Fibroblast of skin of back (primary cell): ENCODE measurements around the gene LACTBL1.

Experiments used
- DNase-seq: peaks from one replicate; pipeline ENCODE4 v3.0.0-alpha.2; 2013

The LACTBL1 gene

DNA sequence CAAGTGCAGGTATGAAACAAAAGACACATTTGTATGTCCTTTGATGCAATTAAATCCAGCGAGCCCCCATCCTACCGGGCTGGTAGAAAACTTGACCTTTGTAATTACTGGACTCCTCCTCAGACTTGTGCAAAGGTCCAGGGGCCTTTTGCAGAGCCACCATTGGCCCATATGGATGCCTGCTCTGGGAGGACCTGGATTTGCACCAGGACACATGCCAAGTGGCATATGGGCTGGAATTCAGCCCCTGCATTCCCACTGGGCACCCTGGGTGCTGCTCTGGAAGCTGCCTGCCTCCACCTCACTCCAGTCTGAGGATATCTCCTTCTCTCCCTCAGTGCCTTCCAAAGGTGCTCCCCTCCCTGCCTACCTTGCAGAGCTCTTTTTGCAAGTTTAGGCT, 36.0 kb downstream of the LACTBL1 start:
- DNase-seq = no peak

DNA sequence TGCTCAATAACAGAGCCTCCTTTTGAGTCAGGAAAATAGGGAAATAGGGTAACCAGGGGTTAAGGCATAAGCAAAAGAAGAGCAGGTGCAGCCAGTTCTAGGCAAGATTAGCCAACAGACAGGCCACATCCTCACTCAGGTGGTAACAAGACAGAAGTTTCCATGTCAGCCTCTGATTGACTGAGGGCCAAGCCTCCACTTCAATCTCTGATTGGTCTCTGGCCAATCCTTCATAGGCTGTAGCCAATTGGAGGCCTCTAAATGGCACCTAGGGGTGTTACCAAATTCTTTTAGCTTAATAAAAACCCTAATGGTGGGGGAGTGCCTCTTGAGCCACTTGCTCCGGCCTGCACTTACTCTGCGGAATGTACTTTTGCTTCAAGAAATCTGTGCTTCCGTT, 37.2 kb downstream of the LACTBL1 start:
- no peak for DNase-seq

DNA sequence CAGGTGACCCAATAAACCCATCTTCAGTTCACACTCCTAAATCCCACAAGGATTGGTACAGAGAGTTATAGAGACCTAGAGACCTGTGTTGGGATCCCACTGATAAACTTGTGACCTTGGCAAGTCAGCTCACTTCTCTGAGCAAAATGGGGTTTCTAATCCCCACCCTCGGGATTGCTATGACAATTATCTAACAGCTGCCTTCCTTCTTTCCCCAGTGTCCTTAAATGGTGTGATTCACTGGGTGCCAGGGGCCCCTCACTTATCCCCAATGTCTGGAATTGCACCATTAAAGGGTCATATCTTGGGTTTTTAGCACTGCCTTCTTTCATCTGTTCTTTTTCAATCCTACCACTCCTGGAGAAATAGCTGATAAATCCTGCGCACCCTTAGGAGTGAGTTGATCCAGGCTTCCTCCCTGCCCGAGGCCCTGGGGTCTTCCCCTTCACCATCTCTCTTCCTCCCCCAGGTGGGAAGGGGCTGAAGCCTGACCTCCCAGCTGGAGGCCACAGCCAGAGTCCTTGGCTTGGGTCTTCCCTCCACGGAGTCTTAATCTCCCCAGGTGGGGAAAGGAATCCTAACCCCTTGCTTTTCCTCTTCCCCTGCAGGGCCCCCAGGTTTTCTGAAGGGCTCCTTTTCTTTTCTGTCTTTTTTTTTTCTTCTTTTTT, 39.7 kb downstream of the LACTBL1 start:
- no peak for DNase-seq

DNA sequence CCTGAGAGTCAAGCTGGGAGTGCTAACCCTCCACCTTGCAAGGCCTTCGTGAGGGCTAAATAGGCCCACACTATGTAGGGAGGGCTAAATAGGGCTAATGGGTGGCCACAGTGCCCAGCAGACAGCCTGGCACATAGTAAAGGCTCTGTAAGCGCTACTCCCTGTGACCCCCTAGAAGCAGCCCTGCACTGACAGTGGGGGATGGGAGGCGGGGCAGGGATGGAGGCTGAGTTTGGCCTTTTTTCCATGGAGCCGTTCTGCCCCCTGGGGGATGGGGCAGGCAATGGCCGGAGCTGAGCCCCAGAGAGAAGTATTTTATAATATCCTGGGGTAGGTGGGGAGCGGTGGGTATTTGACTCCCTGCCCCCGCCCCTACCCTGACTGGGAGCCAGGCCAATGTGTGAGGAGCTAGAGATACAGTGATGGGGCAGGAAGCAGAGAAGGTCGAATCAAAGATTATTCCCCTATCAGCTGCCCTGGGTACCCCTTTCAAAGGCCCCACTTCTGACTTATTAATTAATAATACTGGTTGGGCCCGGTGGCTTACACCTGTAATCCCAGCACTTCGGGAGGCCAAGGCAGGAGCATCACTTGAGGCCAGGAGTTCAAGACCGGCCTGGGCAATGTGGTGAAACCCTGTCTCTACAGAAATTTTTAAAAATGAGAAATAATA, 42.3 kb downstream of the LACTBL1 start:
- peak; percentile 47 for DNase-seq

DNA sequence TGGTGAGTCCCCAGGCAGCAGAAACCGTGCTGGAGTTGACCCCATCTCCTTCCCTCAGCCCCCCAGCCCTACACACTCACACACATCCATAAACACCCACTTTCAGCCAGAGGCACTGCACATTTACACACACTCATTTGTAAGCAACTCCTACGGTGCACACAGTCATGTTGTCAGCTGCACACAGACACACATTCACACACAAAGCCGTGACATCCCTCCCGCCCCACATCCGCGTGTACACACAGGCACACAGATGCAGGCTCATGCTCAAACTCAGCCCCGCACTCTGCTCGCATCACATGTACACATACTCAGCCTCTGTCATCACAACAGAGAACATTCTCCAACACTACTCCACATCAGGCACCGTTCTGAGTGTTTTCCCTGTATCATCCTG, 47.6 kb downstream of the LACTBL1 start:
- no peak for DNase-seq

DNA sequence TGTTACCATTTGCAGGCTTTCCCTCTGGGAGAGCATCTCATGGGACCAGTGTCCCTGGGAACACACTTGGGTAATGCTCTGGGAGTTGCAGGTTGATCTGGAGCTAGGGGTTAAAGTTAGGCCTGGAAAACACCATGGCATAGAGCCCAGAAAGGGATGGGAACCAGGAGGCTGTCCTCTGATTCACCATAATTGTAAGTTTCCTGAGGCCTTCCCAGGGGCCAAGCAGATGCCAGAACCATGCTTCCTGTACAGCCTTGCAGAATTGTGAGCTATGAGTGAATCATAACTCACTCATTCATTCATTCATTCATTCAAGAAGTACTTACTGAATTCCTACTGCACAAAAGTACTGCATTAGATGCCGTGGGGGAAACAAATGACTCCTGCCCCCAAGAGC, 50.0 kb downstream of the LACTBL1 start:
- peak; percentile 15 for DNase-seq

DNA sequence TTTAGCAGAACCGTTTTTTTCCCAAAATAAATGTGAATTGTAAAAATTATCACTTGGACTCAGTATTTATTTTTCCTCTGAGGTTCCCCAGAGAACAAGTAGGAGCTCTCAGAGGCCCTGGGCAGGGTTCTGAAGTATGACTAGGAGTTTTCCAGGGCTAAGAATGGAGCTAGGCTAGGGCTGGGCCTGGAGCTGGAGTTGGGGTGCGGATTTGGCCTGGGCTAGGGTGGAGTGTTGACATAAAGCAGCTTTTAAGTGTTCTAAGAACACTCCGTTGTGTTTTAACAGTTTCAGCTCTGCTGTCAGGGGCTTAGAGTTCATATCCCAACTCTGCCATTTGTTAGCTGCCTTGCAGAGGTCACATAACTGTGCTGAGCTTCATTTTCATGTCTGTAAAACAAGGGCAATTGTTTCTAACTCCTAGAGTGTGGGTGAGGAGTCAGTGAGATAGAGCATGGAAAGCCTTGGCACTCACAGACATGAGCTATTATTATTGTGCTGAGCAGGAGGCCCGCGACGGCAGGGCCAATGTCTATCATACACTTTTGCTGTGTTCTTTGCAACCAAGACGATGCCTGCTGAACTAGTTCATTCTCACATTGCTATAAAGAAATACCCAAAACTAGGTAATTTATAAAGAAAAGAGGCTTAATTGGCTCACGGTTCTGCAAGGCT, 51.1 kb downstream of the LACTBL1 start:
- DNase-seq = no peak

DNA sequence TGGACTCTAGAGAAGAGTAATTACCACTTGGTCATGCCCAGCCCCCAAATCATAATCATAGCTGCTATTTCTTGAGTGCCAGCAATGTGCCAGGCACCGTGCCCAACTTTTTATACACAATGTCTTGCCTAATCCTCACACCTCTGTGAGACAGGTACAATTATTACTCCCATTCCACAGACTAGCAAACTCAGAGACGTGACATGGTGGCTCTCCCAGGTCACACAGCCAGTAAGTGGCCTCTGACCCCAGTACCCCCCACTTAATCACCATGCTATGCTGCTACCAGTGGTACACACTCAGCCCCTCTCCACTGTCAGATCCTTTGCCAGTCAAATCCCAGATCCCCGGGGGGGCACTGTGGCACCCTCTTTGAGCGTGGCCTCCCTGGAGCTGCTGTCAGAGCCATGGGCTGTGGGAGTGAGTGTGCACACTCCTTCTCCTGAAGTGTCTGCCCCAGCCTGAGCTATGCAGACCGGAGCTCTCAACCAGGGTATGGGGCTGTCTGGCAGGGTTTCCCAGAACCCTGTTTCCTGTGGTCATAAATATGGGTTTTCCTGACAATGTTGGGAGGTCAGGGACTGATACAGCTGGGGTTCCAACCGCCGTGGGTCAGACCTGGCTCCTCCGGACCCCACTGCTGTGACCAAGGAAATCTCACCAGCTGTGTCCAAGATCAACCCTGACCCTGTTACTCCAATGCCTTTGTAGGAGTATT, 51.8 kb downstream of the LACTBL1 start:
- no peak for DNase-seq

DNA sequence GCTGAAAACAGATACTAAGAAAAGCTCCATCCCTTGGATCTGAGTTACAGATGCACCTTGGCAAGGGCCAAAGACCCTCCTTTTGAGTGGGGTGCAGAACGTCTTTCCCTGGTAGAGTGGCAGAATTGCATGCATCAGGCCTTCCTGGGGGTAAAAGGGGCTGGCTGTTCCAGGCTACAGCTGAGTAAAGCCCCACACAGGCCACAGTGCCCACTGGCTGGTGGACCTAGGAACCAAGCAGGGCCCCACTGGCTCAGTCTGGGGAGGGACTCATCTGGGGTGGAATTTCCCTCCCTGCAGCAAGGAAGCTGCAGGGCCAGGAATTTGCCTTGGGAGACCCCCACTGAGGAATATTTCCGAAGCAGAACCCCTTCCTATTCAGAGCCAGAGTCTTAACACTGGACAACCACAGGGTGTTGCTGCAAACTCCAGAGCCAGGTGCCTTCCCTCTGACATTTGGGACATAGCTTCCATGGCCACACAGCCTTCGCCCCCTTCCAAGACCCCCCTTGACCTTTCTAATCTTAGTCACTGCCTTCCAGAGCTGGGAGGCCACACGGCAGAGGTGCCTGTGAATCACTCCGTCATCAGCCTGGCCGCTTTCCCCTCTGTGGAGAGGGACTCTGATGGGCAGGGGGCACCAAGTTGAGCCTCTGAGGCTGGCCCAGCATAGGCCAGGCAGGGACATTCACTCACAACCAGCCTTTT, 52.5 kb downstream of the LACTBL1 start:
- no peak for DNase-seq

DNA sequence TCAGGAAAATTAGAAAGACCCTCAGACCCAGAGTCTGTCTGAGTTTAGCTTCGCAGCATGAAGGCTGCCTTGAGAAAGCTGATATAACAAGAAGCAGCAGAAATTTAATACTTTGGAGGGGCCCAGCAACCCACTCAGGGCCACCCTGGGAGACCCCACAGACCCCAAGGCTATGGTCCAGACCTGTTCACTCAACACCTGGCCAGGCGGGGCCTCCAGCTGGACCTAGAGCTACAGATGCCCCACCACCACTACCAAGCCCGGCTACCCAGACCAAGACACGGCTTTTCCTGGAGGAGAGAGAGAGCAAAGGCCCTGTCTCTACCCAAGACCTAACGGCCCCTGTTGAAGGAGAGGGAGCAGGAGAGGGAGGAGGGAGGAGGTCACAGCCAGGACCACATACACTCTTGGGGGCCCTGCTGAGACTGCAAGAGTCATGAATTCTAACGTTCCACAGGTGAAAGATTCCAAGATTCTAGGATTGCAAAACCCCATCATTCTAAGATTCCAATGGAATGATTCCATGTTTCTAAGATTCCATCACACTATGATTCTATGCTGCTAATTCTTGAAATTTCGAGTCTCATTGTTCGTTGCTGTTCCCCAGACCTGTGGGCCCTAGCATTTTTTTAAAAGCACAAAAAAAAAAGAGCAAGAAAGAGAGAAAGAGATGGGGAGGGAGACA, 53.2 kb downstream of the LACTBL1 start:
- DNase-seq = no peak

DNA sequence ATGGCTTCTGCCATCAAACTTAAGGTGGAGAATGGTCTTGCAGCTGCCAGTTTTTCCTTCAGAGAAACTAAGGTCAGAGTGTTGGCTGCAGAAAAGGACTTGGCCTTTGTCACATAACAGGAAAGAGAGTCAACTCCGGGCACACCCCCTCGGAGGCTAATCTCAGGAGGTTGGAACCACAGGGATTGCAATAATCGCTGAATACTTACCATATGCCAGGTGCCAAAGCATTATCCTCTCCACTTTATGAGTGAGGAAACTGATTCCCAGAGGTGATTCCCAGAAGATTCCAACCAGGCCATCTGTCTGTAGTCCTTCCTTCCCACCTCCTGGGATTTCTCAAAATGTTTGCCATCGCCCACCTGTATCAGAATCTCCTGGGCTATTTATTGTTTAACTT, 54.0 kb downstream of the LACTBL1 start:
- no peak for DNase-seq

DNA sequence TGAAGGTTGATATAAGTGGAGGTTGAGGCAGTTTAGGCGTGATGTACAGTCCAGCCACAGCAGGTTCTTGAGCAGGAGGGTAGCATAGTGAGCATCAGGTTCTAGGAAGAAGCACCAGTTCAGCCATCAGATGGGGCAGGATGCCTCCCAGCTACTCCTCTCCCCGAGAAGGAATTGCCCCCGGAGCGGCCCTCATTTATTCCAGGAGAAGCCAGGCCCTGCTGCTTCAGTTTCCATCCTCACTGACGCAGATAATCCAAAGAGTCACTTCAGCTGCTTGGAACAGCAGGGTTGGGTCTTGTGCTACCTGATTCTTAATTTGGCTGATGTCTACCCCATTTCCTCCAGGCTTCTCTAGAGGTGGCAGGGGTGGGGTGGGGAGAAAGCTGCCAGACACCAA, 54.7 kb downstream of the LACTBL1 start:
- DNase-seq = no peak

DNA sequence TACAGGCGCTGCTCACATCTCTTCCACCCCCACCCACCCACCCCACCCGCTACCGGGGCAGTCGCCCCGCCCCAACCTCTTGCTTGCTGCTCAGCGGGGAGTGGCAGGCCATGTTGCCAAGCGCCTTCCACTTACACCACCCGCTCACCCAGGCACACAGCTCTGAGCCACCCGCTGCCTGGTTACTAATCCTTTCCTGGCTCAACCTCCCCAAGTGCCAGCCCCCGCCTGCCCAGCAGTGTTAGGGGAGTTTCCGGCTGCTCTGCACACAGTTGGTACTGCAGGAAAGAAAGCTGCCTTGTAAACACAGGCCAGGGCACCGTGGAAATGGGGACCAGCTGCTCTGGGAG, 56.2 kb downstream of the LACTBL1 start:
- DNase-seq = no peak

DNA sequence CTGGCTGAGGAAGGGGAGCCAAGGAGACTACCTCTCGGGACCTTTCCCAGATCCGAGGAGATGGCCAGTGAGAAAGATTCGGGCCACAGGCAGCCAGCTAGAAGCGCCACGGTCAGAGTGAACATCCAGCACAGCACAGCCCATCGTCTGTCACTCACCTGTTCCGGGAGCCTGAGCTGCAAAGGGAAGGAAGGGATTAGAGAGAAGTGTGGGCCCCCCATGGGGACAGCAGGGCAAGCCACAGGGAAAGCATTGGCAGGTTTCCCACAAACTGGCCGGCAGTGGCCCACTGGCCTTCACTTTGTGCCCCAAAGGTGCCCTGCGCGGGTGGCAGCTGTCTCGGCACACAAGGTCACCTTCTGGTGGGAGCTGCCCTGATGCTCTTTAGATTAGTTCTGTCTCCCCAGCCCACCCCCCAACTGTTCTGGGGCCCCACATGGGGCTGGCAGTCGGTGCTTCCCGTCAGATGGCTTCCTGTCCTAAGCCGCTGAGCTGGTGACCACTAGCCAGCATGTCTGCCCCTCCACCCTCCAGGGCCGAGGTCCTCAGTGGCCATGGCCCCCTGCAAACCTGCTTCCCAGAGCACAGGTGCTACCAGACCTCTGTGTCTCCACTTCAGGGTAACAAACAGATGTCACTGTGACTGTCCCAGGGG, 56.7 kb downstream of the LACTBL1 start:
- DNase-seq = no peak

DNA sequence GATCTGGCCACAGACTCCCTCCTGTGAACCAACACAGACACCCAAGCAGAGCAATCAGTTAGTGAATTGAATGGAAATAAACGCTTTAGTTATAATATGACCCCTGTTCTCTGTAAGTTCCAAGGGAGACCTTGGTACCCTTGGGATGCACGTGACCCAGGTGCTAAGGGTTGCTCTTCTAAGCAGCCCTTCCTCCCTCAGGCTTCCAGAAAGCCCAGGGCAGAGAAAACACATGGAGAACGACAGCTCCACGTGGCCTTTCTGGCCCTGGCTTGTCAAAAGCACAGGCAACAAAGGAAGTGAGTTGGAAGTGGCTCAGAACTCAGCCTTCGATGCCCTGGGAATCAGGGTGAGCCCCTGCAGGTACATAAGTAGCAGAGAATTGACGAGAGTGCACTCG, 57.4 kb downstream of the LACTBL1 start:
- no peak for DNase-seq

DNA sequence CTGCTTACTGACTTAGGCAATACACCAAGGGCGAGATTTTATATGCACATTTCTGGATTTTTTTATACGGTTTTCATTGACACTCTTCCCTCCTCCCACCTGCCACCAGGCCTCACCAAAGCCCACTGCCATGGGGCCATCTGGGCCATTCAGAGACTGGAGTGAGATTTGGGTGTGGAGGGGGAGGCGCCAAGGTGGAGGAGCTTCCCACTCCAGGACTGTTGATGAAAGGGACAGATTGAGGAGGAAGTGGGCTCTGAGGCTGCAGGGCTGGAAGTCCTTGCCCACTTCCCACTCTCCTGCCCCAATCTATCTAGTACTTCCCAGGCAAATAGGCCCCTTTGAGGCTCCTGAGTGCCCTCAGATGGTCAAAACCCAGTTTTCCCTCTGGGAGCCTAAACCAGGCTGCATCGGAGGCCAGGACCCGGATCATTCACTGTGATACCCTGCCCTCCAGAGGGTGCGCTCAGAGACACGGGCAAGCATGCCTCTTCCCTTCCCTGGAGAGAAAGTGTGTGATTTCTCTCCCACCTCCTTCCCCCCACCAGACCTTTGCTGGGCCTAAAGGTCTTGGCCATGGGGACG, 57.9 kb downstream of the LACTBL1 start:
- DNase-seq = no peak

DNA sequence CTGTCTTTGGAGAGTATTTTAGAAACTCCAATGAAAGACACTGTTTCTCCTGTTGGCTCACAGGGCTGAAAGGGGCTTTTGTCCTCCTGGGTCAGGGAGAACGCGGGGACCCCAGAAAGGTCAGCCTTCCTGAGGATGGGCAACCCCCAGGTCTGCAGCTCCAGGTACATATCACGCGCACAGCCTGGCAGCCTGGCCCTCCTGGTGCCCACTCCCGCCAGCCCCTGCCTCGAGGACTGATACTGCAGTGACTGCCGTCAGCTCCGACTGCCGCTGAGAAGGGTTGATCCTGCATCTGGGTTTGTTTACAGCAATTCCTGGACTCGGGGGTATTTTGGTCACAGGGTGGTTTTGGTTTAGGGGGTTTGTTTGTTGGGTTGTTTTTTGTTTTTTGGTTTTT, 58.5 kb downstream of the LACTBL1 start:
- DNase-seq = no peak

DNA sequence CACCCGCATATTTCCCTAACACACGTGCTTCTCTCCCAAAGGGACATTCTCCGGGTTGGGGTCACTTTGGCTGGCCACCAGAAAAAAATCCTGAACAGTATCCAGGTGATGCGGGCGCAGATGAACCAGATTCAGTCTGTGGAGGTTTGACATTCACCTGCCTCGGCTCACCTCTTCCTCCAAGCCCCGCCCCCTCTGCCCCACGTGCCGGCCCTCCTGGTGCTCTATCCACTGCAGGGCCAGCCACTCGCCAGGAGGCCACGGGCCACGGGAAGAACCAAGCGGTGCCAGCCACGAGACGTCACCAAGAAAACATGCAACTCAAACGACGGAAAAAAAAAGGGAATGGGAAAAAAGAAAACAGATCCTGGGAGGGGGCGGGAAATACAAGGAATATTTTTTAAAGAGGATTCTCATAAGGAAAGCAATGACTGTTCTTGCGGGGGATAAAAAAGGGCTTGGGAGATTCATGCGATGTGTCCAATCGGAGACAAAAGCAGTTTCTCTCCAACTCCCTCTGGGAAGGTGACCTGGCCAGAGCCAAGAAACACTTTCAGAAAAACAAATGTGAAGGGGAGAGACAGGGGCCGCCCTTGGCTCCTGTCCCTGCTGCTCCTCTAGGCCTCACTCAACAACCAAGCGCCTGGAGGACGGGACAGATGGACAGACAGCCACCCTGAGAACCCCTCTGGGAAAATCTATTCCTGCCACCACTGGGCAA, 59.1 kb downstream of the LACTBL1 start:
- DNase-seq = no peak

DNA sequence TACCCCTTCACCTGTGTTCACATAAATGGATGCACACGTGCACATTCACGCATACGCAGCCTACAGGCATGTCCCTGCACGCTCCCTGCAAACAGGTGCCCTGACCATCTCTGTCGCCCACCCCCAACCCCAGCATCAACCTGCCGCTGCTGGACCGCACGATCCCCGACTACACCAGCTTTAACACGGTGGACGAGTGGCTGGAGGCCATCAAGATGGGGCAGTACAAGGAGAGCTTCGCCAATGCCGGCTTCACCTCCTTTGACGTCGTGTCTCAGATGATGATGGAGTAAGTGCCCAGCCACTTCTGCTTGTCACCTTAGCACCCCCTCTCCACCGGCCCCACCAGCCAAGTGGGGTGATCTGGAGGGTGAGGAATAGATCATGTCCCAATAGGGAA, 60.4 kb downstream of the LACTBL1 start:
- no peak for DNase-seq

DNA sequence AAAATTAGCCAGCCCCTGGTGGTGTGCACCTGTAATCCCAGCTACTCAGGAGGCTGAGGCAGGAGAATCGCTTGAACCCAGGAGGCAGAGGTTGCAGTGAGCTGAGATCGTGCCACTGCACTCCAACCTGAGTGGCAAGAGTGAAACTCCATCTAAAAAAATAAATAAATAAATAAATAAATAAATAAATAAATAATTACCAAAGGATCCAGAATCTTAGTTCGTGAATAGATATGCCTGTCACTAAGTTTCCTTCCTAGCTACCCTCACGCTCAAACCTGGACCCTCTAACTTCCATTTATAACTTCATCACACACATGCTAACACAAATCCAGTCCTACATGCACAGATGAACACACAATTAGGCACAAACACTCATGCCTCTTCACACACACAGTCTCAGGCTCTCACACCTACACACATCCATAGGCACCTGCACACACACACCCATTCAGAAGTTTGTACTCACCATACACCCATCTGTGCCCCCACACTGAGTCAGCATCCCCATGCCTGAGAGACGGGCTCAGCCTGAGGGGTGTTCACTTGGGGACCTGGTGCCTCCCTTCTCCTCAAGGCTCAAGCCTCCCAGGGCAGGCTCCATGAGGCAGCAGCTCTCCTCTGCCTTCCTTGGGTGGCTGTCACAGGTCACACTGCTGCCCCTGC, 61.5 kb downstream of the LACTBL1 start:
- DNase-seq = no peak
